ENCODE data around the gene AGA. TPM values are rescaled to one million over a fixed set of nuclear protein-coding genes. Genes with fewer than 3 reads are reported as not detected.

AGA gene
- total and polyA plus RNA-seq, 2 of the 13 experiments (the other 11 are each of a cell fraction or from before 2014, with no cell fraction given): 21.9 to 22.3 TPM

- TF ChIP-seq TEAD2 (CRISPR knock-in tag; IDR thresholded peaks at IDR 0.05) (no peak), MXD4 (CRISPR knock-in tag; IDR thresholded peaks at IDR 0.05) (0 out of 2 replicates have a peak, but pooled peaks have one; percentile 12), CCDC6 (CRISPR knock-in tag; IDR thresholded peaks at IDR 0.05) (peak; percentile 74; the same call in 1 of the 2 replicates), ZSCAN5A (CRISPR knock-in tag; IDR thresholded peaks at IDR 0.05; ENCODE audit: borderline replicate concordance) (peak; percentile 80; the same call in 1 of the 2 replicates), ZNF138 (CRISPR knock-in tag; IDR thresholded peaks at IDR 0.05; ENCODE audit: low read depth) (no peak), FUBP1 (CRISPR knock-in tag; IDR thresholded peaks at IDR 0.05; ENCODE audit: borderline replicate concordance) (no peak; the same call in 1 of the 2 replicates), BRCA1 (CRISPR knock-in tag; IDR thresholded peaks at IDR 0.05) (peak; percentile 42; the same call in 1 of the 2 replicates), SNAPC4 (CRISPR knock-in tag; IDR thresholded peaks at IDR 0.05) (no peak), ZNF143 (CRISPR knock-in tag; IDR thresholded peaks at IDR 0.05) (peak; percentile 65), FOSL2 (CRISPR knock-in tag; IDR thresholded peaks at IDR 0.05) (peak; percentile 26; the same call in 1 of the 2 replicates), MXI1 (IDR thresholded peaks at IDR 0.05; ENCODE audit: borderline replicate concordance, low read depth, low read length) (peak; percentile 99), SAP130 (CRISPR knock-in tag; IDR thresholded peaks at IDR 0.05; ENCODE audit: low read depth) (peak; percentile 71), RERE (CRISPR knock-in tag; IDR thresholded peaks at IDR 0.05; ENCODE audit: low read depth) (no peak)
Measured at GRCh38 chr4:177441803-177442622, at the start of gene AGA (continued).

Data from HepG2 (cell line).